ENCODE data around the gene POLR2A.
A peak's percentile ranks its signal among the peaks of the same experiment; 100 is the strongest.

Gene POLR2A

GRCh38 chr17:7484067-7484918 is at the start of gene POLR2A:
POLR2A (plus strand) TSS chr17:7484366.
- DNase-seq (ENCODE audit: low read depth), result peak; percentile 88

GRCh38 chr17:7435676-7436555 is 48.2 kb upstream of the POLR2A start:
- DNase-seq (ENCODE audit: low read depth), result no peak

GRCh38 chr17:7436556-7437368 is 47.4 kb upstream of the POLR2A start:
- DNase-seq (ENCODE audit: low read depth), result no peak

- DNase-seq (ENCODE audit: low read depth), result no peak
These were observed 46.8 kb upstream of the POLR2A start for GRCh38 chr17:7437369-7437863.

- DNase-seq (ENCODE audit: low read depth), result no peak
These were observed 46.1 kb upstream of the POLR2A start for GRCh38 chr17:7437950-7438614.

- DNase-seq (ENCODE audit: low read depth), result no peak
These were observed 45.3 kb upstream of the POLR2A start for GRCh38 chr17:7438656-7439460.

- no peak for DNase-seq (ENCODE audit: low read depth)
These were observed 44.6 kb upstream of the POLR2A start, which contains the start of gene FGF11 for GRCh38 chr17:7439462-7440112. FGF11 (plus strand) TSS chr17:7439512; CDS start chr17:7439621, 109 bp downstream.

GRCh38 chr17:7440113-7440833 is 43.9 kb upstream of the POLR2A start:
- no peak for DNase-seq (ENCODE audit: low read depth)

- no peak for DNase-seq (ENCODE audit: low read depth)
These were observed 43.4 kb upstream of the POLR2A start for GRCh38 chr17:7440834-7441195.

- no peak for DNase-seq (ENCODE audit: low read depth)
These were observed 42.9 kb upstream of the POLR2A start for GRCh38 chr17:7441266-7441665.

GRCh38 chr17:7442142-7442541 is 42.0 kb upstream of the POLR2A start:
- DNase-seq (ENCODE audit: low read depth), result no peak

GRCh38 chr17:7443499-7444485 is 40.4 kb upstream of the POLR2A start:
- no peak for DNase-seq (ENCODE audit: low read depth)

- no peak for DNase-seq (ENCODE audit: low read depth)
These were observed 39.2 kb upstream of the POLR2A start, which contains the start of gene CHRNB1 for GRCh38 chr17:7444682-7445618. CHRNB1 (plus strand) TSS chr17:7445061; CDS start chr17:7445128, 67 bp downstream.

GRCh38 chr17:7445619-7445968 is 38.6 kb upstream of the POLR2A start:
- DNase-seq (ENCODE audit: low read depth), result no peak

GRCh38 chr17:7448461-7448860 is 35.7 kb upstream of the POLR2A start:
- DNase-seq (ENCODE audit: low read depth), result no peak

- no peak for DNase-seq (ENCODE audit: low read depth)
These were observed 24.1 kb upstream of the POLR2A start for GRCh38 chr17:7459961-7460545.

Measured in GM04503 (cell line).